ENCODE data around the gene TP53TG5. TPM values are rescaled to one million over a fixed set of nuclear protein-coding genes. Genes with fewer than 3 reads are reported as not detected.

Gene TP53TG5
- total and polyA plus RNA-seq, 2 experiments from 2014 or later: not detected

- ATAC-seq: peak; percentile 38; the same call in 2 of the 3 replicates
Observed at GRCh38 chr20:45329497-45330319, 48.4 kb downstream of the TP53TG5 start.

More at GRCh38 chr20:45329497-45330319, 48.4 kb downstream of the TP53TG5 start:
- Mint-ChIP-seq H3K4me3 (no peak overlapping the region; the same call in 2 of the 3 replicates), H3K36me3 (ENCODE audit: low read depth) (peaks cover 61% of the 10 kb centered on the region), H3K4me1 (peaks cover 5% of the 10 kb centered on the region; the same call in 2 of the 3 replicates), H3K9me3 (no peaks in the 10 kb centered on the region), H3K27ac (no peak overlapping the region), H3K27me3 (ENCODE audit: insufficient read depth, low read depth, poor library complexity) (peaks cover 2% of the 10 kb centered on the region)
- Histone ChIP-seq H3K4me1 (ENCODE audit: insufficient read depth) (0 out of 2 replicates have a peak, but pooled peaks cover 7% of the 10 kb centered on the region), H3K27ac (ENCODE audit: low read depth) (no peak overlapping the region), H3K4me3 (no peak overlapping the region), H3K9me2 (ENCODE audit: insufficient read depth) (no peaks in the 10 kb centered on the region), H3K79me2 (replicated peaks; ENCODE audit: insufficient read depth) (no peaks in the 10 kb centered on the region), H3K36me3 (ENCODE audit: insufficient read depth) (peaks cover 8% of the 10 kb centered on the region; the same call in 1 of the 2 replicates), H3K27me3 (ENCODE audit: insufficient read depth) (no peaks in the 10 kb centered on the region), H3K4me2 (no peak overlapping the region), H3F3A (replicated peaks; ENCODE audit: low read depth) (no peaks in the 10 kb centered on the region), H4K20me1 (replicated peaks; ENCODE audit: insufficient read depth) (no peaks in the 10 kb centered on the region), H2AFZ (no peak overlapping the region)
- TF ChIP-seq REST (IDR thresholded peaks at IDR 0.05; ENCODE audit: unreplicated experiment) (no peak), STAT1 (IDR thresholded peaks at IDR 0.05; ENCODE audit: unreplicated experiment) (no peak), CREB1 (CRISPR knock-in tag; IDR thresholded peaks at IDR 0.05; ENCODE audit: low read depth) (no peak), ETS1 (IDR thresholded peaks at IDR 0.05) (no peak), NANOG (IDR thresholded peaks at IDR 0.05; ENCODE audit: borderline replicate concordance) (no peak), EZH2phosphoT487 (IDR thresholded peaks at IDR 0.05; ENCODE audit: unreplicated experiment) (no peak), POLR2AphosphoS5 (IDR thresholded peaks at IDR 0.05; ENCODE audit: low read depth) (no peak), ZNF331 (CRISPR knock-in tag; IDR thresholded peaks at IDR 0.05; ENCODE audit: low read depth) (no peak), JUNB (IDR thresholded peaks at IDR 0.05; ENCODE audit: unreplicated experiment) (no peak), EZH2 (IDR thresholded peaks at IDR 0.05; ENCODE audit: low read depth, unreplicated experiment) (no peak), ZNF462 (CRISPR knock-in tag; IDR thresholded peaks at IDR 0.05) (no peak), ZNF114 (CRISPR knock-in tag; IDR thresholded peaks at IDR 0.05) (no peak), CTCF (conservative IDR thresholded peaks at IDR 0.05; ENCODE audit: low read depth in 2 of 2) (no peak)
- DNase-seq (ENCODE audit: low spot score): no peak

All from GM23338 (cell line).